ENCODE results near the gene SPINK5.
"Not testable (repeated sequence)": the region's sequence is repeated elsewhere in the genome, so short reads cannot be mapped to it uniquely, and the experiment has no call there.

The SPINK5 gene, protein sequence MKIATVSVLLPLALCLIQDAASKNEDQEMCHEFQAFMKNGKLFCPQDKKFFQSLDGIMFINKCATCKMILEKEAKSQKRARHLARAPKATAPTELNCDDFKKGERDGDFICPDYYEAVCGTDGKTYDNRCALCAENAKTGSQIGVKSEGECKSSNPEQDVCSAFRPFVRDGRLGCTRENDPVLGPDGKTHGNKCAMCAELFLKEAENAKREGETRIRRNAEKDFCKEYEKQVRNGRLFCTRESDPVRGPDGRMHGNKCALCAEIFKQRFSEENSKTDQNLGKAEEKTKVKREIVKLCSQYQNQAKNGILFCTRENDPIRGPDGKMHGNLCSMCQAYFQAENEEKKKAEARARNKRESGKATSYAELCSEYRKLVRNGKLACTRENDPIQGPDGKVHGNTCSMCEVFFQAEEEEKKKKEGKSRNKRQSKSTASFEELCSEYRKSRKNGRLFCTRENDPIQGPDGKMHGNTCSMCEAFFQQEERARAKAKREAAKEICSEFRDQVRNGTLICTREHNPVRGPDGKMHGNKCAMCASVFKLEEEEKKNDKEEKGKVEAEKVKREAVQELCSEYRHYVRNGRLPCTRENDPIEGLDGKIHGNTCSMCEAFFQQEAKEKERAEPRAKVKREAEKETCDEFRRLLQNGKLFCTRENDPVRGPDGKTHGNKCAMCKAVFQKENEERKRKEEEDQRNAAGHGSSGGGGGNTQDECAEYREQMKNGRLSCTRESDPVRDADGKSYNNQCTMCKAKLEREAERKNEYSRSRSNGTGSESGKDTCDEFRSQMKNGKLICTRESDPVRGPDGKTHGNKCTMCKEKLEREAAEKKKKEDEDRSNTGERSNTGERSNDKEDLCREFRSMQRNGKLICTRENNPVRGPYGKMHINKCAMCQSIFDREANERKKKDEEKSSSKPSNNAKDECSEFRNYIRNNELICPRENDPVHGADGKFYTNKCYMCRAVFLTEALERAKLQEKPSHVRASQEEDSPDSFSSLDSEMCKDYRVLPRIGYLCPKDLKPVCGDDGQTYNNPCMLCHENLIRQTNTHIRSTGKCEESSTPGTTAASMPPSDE

DNA sequence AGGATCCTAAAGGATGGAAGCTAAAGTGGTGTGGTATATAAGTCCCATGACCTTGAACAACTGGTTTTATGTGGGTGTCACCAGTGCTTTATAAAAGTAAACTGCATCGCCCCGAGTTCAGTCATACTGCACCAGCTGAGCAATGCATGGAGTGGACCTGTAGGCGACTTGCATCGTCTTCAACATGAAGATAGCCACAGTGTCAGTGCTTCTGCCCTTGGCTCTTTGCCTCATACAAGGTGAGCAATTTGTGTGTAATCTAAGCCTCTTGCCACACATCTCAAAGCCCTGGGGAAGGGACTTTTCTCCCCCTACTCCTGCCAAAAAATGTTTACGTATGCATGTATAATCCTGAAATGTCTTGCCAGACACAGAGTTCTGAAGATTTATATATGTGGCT lies at the start of gene SPINK5:
Gene SPINK5 (plus strand): TSS at position 120 of the 400 bp plus-strand sequence. CDS start 65 bp downstream, at position 185.
- no peak for DNase-seq
- intact Hi-C loops (cut with DNase I): no loop called here

DNA sequence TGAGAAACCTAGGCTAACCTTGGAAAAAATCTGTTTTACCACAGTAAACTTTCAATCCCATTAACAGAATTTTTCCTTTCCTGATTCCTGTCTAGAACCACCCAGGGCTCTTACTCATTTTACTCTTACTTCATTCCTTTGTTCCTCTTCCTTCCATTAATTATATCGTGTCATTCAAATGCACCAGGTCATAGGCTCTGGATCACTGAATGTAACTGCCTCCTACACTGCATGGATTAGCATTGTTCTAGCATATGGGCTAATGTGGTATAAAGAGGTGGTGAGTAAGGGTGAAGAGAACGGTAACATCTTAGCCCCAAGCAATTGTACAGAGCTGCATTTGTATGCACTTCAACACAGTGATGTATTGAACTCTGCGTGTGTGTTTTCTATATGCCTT lies 49.5 kb upstream of the SPINK5 start:
- DNase-seq: no peak
- intact Hi-C loops (cut with DNase I): no loop called here

- intact Hi-C loops (cut with DNase I): no loop called here
These were observed 43.4 kb upstream of the SPINK5 start for GRCh38 chr5:148020257-148020988.

GRCh38 chr5:148027505-148027904 lies 36.3 kb upstream of the SPINK5 start:
- intact Hi-C loops (cut with DNase I): no loop called here
- no peak for DNase-seq

More at GRCh38 chr5:148020257-148020988, 43.4 kb upstream of the SPINK5 start:
- DNase-seq: no peak

DNA sequence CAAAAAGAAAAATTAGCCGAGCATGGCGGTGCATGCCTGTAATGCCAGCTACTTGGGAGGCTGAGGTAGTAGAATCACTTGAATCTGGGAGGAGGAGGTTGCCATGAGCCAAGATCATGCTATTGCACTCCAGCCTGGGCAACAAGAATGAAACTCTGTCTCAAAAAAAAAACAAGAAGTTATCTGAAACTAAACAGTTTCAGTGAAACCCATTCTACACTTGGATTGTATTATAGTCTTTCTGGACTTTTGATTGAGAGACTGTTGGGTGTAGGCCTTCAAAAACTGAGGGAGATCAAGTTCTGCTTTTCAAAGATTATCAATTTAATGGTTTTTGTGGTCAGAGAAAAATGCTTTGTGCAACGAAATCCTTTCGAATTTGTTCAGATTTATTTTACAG lies 34.6 kb upstream of the SPINK5 start:
- intact Hi-C loops (cut with DNase I): no loop called here
- DNase-seq: no peak

GRCh38 chr5:148033134-148033533 lies 30.6 kb upstream of the SPINK5 start:
- no peak for DNase-seq
- intact Hi-C loops (cut with DNase I): no loop called here

GRCh38 chr5:148035676-148036075 lies 28.1 kb upstream of the SPINK5 start:
- DNase-seq: no peak
- intact Hi-C loops (cut with DNase I): no loop called here

DNA sequence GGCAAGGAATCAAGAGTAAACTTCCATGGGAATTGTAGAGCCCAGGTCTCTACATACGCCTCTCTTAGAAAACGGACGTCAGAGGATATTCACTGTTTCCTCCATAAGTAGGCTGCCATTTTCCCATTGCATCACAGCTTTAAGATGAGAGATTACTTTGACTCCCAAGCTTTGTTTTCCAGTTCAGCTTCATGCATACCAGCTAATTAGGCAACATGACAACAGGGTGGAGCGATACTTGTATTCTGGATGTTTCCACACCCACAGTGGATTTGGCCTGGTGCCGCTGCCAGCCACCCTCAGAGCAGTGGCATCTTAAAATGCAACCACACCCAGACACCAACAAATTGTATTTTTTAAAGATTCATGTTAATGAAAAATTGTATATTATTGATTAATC lies 20.9 kb upstream of the SPINK5 start:
- no peak for DNase-seq
- intact Hi-C loops (cut with DNase I): no loop called here

DNA sequence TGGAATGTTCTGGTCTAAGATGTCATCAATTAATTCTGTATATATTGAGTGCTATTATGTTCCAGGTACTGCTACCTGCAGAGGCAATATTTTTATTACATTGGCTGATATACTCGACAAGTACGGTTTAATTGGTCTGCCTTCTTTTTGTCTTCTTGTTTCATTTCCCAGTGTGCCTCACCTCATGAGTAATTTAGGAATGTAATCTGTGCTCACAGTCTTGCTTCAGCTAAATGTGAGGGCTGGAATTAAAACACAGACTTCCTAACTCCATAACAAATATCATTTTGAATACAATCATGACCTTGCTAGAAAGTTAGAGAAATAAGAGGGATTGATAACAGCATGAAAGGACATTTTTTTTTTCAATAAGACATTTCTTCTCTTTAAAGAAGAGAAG lies 20.1 kb upstream of the SPINK5 start:
- intact Hi-C loops (cut with DNase I): no loop called here
- no peak for DNase-seq

- DNase-seq; intact Hi-C loops (cut with DNase I): not testable (repeated sequence)
These were observed 8.6 kb upstream of the SPINK5 start for GRCh38 chr5:148055160-148055559.

DNA sequence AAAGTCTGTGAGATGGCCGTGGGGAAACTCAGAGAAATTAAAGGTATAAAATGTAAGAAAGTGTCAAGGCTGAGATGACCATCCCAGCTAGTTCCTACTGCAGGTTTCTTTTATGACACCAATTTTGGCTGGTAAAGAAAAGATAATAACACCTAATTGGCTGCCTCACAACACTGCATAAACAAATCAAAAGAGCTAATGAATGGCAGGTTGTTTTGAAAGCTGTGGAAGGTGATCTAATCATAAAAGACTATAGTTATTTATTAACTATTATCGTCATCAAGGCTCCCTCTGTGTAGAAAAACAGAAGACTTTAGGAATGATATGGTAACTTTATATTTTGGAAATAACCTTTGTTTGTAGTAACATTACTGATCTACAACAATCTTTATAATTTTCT lies 3.5 kb upstream of the SPINK5 start:
- intact Hi-C loops (cut with DNase I): no loop called here
- DNase-seq: no peak

DNA sequence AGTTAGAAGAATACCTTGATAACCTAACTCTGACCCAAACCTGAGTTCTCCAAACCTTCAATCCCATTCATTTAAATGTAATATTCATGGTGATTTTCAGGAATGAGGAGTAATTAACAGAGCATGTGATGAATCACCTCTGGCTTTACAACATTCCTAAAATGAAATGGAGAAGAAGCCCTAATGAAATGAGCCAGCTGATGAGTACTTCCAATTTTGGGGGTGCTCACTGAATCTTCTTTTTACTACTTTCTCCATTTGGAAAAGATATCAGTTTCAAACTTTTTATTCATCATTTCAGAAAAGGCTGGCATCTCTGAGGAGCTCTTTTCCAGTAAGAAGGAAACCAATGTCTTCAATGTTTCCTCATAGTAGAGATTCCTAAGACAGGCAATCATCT lies 2.9 kb upstream of the SPINK5 start:
- intact Hi-C loops (cut with DNase I): no loop called here
- no peak for DNase-seq

- no peak for DNase-seq
- intact Hi-C loops (cut with DNase I): no loop called here
These were observed 6.8 kb downstream of the SPINK5 start for GRCh38 chr5:148070621-148071020.

DNA sequence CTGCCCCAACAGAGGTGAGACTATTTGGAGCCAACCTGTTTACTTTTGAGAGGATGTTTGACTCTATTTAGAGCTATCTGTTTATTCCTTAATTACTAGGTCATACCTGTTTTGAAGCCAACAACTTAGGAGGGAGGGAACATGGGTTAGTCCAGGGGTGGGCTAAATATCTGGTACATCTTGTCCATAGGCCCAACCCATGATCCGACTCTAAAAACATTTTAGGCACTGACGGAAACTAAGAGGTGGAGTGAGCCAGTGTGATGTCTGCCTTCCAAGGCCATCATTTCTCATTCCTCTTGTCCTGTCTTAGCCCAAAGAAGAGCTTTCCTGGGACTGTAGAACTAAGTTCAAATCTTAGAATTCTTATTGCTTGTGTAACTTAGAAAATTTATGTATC lies 8.4 kb downstream of the SPINK5 start:
- intact Hi-C loops (cut with DNase I): no loop called here
- DNase-seq: no peak

DNA sequence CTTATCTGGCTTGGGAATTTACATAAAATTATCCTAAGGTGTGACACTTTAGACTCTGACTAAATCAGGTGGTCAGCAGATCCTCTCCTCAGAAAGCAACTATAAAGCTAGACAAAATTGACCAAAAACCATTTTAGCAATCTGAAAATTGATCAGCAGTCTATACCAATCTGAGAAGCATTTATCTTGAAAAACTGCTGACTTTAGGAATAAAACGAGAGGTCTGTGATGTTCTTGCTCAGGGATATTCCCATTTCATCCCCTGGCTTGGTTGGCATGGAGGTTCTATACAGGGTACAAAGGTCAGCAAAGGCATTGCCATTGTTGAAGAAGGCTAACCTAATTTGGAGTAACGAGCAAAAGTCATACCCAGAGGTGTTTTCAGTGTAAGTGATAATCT lies 11.7 kb downstream of the SPINK5 start:
- intact Hi-C loops (cut with DNase I): no loop called here
- no peak for DNase-seq

DNA sequence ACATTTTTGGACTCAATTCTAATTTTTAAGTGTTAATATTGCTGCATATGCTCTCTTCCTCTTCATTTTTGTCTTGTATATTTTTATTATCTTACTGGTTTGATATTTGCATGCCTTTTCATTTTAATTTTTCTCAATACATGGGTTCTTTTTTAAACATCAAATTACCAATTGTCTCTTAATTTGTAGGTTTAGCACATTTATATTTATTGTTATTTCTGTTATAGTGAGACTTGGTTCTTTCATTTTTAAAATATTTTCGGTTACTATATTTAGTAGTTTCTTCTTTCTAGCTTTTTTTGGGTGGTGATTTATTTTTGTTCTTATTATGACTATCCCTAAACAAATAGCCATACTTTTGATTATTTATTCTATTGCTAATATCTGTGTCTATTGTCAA lies 19.4 kb downstream of the SPINK5 start:
- intact Hi-C loops (cut with DNase I): no loop called here
- DNase-seq: no peak

- intact Hi-C loops (cut with DNase I): no loop called here
- no peak for DNase-seq
These were observed 20.5 kb downstream of the SPINK5 start for GRCh38 chr5:148084269-148084668.

- no peak for DNase-seq
- intact Hi-C loops (cut with DNase I): no loop called here
These were observed 21.5 kb downstream of the SPINK5 start for GRCh38 chr5:148085310-148085709.

DNA sequence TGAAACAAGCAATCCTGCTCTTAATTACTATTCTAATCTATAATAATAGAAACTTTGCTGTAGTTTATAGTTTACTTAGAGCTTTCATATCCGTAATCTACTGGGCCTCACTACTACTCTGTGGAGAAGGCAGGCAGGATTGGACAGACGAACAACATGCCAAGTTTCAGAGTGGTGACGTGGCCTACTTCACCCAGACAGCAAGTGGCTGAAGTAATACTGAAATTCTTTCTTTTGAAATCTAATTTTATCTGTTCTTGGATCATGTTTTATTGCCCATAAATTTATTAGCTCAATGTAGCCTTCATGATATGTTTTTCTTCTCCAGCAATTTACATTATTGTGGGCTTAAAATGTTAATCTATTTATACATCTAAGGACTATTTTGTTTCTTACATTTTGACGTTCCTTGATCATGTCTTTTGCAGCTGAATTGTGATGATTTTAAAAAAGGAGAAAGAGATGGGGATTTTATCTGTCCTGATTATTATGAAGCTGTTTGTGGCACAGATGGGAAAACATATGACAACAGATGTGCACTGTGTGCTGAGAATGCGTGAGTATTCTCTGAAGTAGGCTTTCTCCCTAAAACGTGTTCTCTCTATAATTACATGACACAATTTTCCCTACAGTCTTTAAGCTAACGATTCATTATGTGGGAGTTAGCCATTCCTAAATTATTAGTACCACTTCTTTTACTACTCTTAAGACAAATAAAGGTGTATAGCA lies 22.4 kb downstream of the SPINK5 start:
- intact Hi-C loops (cut with DNase I): no loop called here
- peak in 1 of 10 donors; percentile 19 for DNase-seq

Measured in posterior cingulate gyrus (tissue), 11 donors.